Measurements from ENCODE around the gene WDR20.
A peak's percentile ranks its signal among the peaks of the same experiment; 100 is the strongest.
"Not testable (repeated sequence)": the region's sequence is repeated elsewhere in the genome, so short reads cannot be mapped to it uniquely, and the experiment has no call there.

WDR20 gene

DNA sequence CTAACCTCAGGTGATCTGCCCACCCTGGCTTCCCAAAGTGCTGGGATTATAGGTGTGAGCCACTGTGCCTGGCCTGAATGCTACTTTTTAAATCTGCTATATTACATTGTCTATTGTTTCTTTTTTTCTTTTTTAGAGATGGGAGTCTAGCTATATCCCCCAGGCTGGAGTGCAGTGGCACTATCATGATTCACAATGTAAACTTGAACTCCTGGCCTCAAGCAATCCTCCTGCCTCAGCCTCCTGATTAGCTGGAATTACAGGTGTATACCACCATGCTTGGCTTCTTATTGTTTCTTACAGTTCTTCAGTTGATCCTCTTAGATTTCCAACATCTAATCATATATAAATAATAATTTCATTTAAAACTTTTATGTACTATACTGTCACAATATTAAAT, 15.3 kb upstream of the WDR20 start:
- no peak for DNase-seq
- Mint-ChIP-seq H3K9me3 (no peaks in the 10 kb centered on the region), H3K4me1 (peaks cover 5% of the 10 kb centered on the region), H3K27me3 (ENCODE audit: low read depth, poor library complexity) (peaks cover 3% of the 10 kb centered on the region), H3K36me3 (ENCODE audit: low read depth) (no peaks in the 10 kb centered on the region), H3K4me3 (no peak overlapping the region), H3K27ac (no peak overlapping the region)
- TF ChIP-seq CTCF (IDR thresholded peaks at IDR 0.05): no peak

DNA sequence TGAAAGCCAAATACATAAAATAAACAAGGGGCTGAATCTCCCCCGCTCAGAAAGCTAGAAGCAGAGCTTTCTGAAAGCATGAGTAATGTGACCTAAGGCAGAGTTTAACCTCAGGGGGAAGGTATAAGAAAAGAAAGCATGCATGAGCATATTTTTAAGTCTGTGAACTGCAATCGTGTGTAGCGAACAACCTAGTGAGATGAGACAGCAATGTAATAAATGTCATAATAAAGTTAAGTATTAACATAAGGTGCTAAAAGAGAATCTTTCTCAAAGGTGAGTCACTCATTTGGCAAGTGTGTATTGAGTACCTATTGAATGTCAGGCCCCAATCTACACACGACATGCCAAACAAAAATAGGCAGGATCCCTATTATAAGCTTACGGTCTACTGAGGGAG, 14.2 kb upstream of the WDR20 start:
- TF ChIP-seq CTCF (IDR thresholded peaks at IDR 0.05): no peak
- H3K27ac Mint-ChIP-seq: peak overlapping the region; percentile 88
- H3K27me3 Mint-ChIP-seq (ENCODE audit: low read depth, poor library complexity): peaks cover 3% of the 10 kb centered on the region
- peaks cover 5% of the 10 kb centered on the region for H3K4me1 Mint-ChIP-seq
- no peak for DNase-seq
- H3K9me3 Mint-ChIP-seq: no peaks in the 10 kb centered on the region
- no peak overlapping the region for H3K4me3 Mint-ChIP-seq
- peaks cover 5% of the 10 kb centered on the region for H3K36me3 Mint-ChIP-seq (ENCODE audit: low read depth)

GRCh38 chr14:102126807-102127455, 12.8 kb upstream of the WDR20 start:
- Mint-ChIP-seq H3K4me3 (no peak overlapping the region), H3K36me3 (ENCODE audit: low read depth) (peaks cover 10% of the 10 kb centered on the region), H3K9me3 (no peaks in the 10 kb centered on the region), H3K27me3 (ENCODE audit: low read depth, poor library complexity) (peaks cover 3% of the 10 kb centered on the region), H3K27ac (peak overlapping the region; percentile 58), H3K4me1 (peaks cover 5% of the 10 kb centered on the region)
- DNase-seq: no peak
- TF ChIP-seq CTCF (IDR thresholded peaks at IDR 0.05): no peak

GRCh38 chr14:102131741-102132140, 8.0 kb upstream of the WDR20 start:
- peaks cover 8% of the 10 kb centered on the region for H3K4me1 Mint-ChIP-seq

DNA sequence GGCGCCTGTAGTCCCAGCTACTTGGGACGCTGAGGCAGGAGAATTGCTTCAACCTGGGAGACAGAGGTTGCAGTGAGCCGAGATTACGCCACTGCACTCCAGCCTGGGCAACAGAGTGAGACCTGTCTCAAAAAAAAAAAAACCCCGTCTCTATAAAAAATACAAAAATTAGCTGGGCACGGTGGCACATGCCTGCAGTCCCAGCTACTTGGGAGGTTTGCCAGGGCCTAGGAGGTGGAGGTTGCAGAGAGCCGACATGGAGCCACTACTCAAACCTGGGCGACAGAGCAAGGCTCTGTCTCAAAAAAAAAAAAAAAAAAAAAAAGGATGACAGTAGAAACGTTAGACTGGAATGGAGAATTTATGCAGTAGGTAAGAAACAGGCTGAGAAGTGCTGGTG, 5.7 kb upstream of the WDR20 start:
- not testable (repeated sequence) for DNase-seq; H3K9me3 Mint-ChIP-seq; H3K4me3 Mint-ChIP-seq; H3K27me3 Mint-ChIP-seq (ENCODE audit: low read depth, poor library complexity)
- Mint-ChIP-seq H3K4me1 (peaks cover 19% of the 10 kb centered on the region), H3K36me3 (ENCODE audit: low read depth) (peaks cover 22% of the 10 kb centered on the region), H3K27ac (peak overlapping the region; percentile 90)

More at GRCh38 chr14:102131741-102132140, 8.0 kb upstream of the WDR20 start:
- no peak for TF ChIP-seq CTCF (IDR thresholded peaks at IDR 0.05)
- no peaks in the 10 kb centered on the region for H3K9me3 Mint-ChIP-seq
- no peak overlapping the region for H3K27ac Mint-ChIP-seq
- peaks cover 22% of the 10 kb centered on the region for H3K36me3 Mint-ChIP-seq (ENCODE audit: low read depth)
- no peak overlapping the region for H3K4me3 Mint-ChIP-seq
- no peak for DNase-seq
- no peaks in the 10 kb centered on the region for H3K27me3 Mint-ChIP-seq (ENCODE audit: low read depth, poor library complexity)

DNA sequence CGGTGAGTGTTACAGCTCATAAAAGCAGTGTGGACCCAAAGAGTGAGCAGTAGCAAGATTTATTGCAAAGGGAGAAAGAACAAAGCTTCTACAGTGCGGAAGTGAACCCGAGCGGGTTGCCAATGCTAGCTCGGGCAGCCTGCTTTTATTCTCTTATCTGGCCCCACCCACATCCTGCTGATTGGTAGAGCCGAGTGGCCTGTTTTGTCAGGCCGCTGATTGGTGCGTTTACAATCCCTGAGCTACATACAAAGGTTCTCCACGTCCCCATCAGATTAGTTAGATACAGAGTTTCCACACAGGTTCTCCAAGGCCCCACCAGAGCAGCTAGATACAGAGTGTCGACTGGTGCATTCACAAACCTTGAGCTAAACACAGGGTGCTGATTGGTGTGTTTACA, 5.0 kb upstream of the WDR20 start:
- DNase-seq; H3K27me3 Mint-ChIP-seq (ENCODE audit: low read depth, poor library complexity); H3K4me3 Mint-ChIP-seq; H3K9me3 Mint-ChIP-seq: not testable (repeated sequence)
- Mint-ChIP-seq H3K4me1 (peaks cover 20% of the 10 kb centered on the region), H3K36me3 (ENCODE audit: low read depth) (peaks cover 22% of the 10 kb centered on the region), H3K27ac (peak overlapping the region; percentile 90)

- not testable (repeated sequence) for H3K27me3 Mint-ChIP-seq (ENCODE audit: low read depth, poor library complexity); H3K9me3 Mint-ChIP-seq
These were observed 4.2 kb upstream of the WDR20 start for GRCh38 chr14:102135456-102135855.

More at GRCh38 chr14:102135456-102135855, 4.2 kb upstream of the WDR20 start:
- peaks cover 18% of the 10 kb centered on the region for H3K36me3 Mint-ChIP-seq (ENCODE audit: low read depth)
- H3K4me1 Mint-ChIP-seq: peaks cover 21% of the 10 kb centered on the region
- DNase-seq, H3K27ac Mint-ChIP-seq, H3K4me3 Mint-ChIP-seq: not testable (repeated sequence)

All from nephron progenitor cell (in vitro differentiated cells).